Esophagus muscularis mucosa (tissue), 4 donors: Measurements from ENCODE around the gene TBC1D24. TPM values are rescaled to one million over a fixed set of nuclear protein-coding genes. Genes with fewer than 3 reads are reported as not detected.
"Not testable (repeated sequence)": the region's sequence is repeated elsewhere in the genome, so short reads cannot be mapped to it uniquely, and the experiment has no call there.

Experiments
- DNase-seq: peaks from one replicate; pipeline ENCODE4 v3.0.0-alpha.2; 2017; ENCODE audit errors: extremely low spot score
- H3K27ac ChIP-seq, 4 donors: fragments of 200-600 bp; sonication (generic); replicated peaks in 1 of 4; 1 replicate in 3 of 4; 2 replicates in 1 of 4; pipeline ENCODE4 v1.5.1; 2016 to 2019; ENCODE audit warnings: mild to moderate bottlenecking in 1 of 4
- H3K27me3 ChIP-seq, 4 donors: fragments of 200-600 bp; sonication (generic); one replicate each; pipeline versions ENCODE4 v1.5.1 to v1.6.0; 2016 to 2019
- H3K36me3 ChIP-seq, 4 donors: fragments of 200-600 bp; sonication (generic); one replicate each; pipeline ENCODE4 v1.5.1; 2016 to 2019
- H3K4me1 ChIP-seq, 4 donors: fragments of 200-600 bp; sonication (generic); one replicate each; pipeline ENCODE4 v1.5.1; 2016 to 2019
- H3K4me3 ChIP-seq, 4 donors: fragments of 200-600 bp; sonication (generic); 1 replicate in 2 of 4; 2 replicates in 2 of 4; pipeline ENCODE4 v1.5.1; 2016 to 2019; ENCODE audit warnings: mild to moderate bottlenecking in 4 of 4, moderate library complexity in 1 of 4
- H3K9me3 ChIP-seq, 4 donors: fragments of 200-600 bp; sonication (generic); 1 replicate in 3 of 4; 2 replicates in 1 of 4; pipeline ENCODE4 v1.5.1; 2016 to 2019
- CTCF ChIP-seq, 3 experiments: fragments of 200-600 bp in 2 of 3; fragments of 450-650 bp in 1 of 3; sonication (generic) in 2 of 3; IDR thresholded peaks; one replicate each; pipeline ENCODE4 v1.5.1; 2017 to 2019; ENCODE audit warnings: antibody characterized with exemption in 3 of 3, mild to moderate bottlenecking in 2 of 3, moderate library complexity in 1 of 3
- EP300 ChIP-seq: sonication (generic); formaldehyde crosslinking; IDR thresholded peaks from one replicate; pipeline ENCODE4 v1.6.1; 2017; ENCODE audit warnings: antibody characterized with exemption
- POLR2A ChIP-seq: fragments of 450-650 bp; IDR thresholded peaks from one replicate; pipeline ENCODE4 v1.6.1; 2017; ENCODE audit warnings: antibody characterized with exemption, moderate library complexity, mild to moderate bottlenecking, low read depth
- POLR2AphosphoS5 ChIP-seq, 2 donors: sonication (generic); formaldehyde crosslinking; IDR thresholded peaks; one replicate each; pipeline ENCODE4 v1.6.1; 2017; ENCODE audit warnings: antibody characterized with exemption in 2 of 2
- WGBS: methylation state at CpG from one replicate; pipeline ENCODE4 v1.1.5; 2018; 5-methylcytosine and 5-hydroxymethylcytosine counted together
- intact Hi-C: fragments of 100-400 bp; cut with DNase I; formaldehyde crosslinking; loops from one replicate; pipeline ENCODE4 v1.15.1; 2023
- total RNA-seq, 4 donors: library from RNA; depleted of rRNA; stranded (reverse); fragments of >200 nt; gene quantifications; one replicate each; pipeline versions ENCODE4 v1.1.0 to v1.2.1, GENCODE V29; 2016

The TBC1D24 gene
- total RNA-seq, 4 donors from 2014 or later: 7.0 to 14.1 (median 11.5) TPM

- H3K4me3 ChIP-seq: no peak overlapping the region
- H3K27ac ChIP-seq: no peak overlapping the region
- WGBS: 94% methylated on average over 3 of the region's 3 CpGs
- TF ChIP-seq POLR2AphosphoS5 (IDR thresholded peaks at IDR 0.05) (no peak), CTCF (IDR thresholded peaks at IDR 0.05) (no peak), EP300 (no peak), POLR2A (no peak)
- intact Hi-C loops: no loop called here
- DNase-seq: no peak
- peaks cover under 1 to 19% (median 7%) of the 10 kb centered on the region in 4 donors for H3K27me3 ChIP-seq
- H3K36me3 ChIP-seq: peaks cover 0 to 4% (median 0%) of the 10 kb centered on the region in 4 donors
- H3K4me1 ChIP-seq: peaks cover 21 to 45% (median 34%) of the 10 kb centered on the region in 4 donors
- H3K9me3 ChIP-seq: no peaks in the 10 kb centered on the region
These were observed 1.8 kb downstream of the TBC1D24 start for GRCh38 chr16:2476741-2477140.

GRCh38 chr16:2477327-2477726, 2.4 kb downstream of the TBC1D24 start:
- DNase-seq: no peak
- no peaks in the 10 kb centered on the region for H3K9me3 ChIP-seq
- H3K4me1 ChIP-seq: peaks cover 16 to 44% (median 33%) of the 10 kb centered on the region in 4 donors
- H3K27me3 ChIP-seq: peaks cover 0 to 13% (median 3%) of the 10 kb centered on the region in 4 donors
- H3K4me3 ChIP-seq: no peak overlapping the region
- intact Hi-C loops: no loop called here
- H3K36me3 ChIP-seq: peaks cover 0 to 4% (median 0%) of the 10 kb centered on the region in 4 donors
- 95% methylated on average over 3 of the region's 3 CpGs for WGBS
- H3K27ac ChIP-seq: no peak overlapping the region
- TF ChIP-seq CTCF (IDR thresholded peaks at IDR 0.05): no peak
- TF ChIP-seq POLR2A: no peak
- no peak for TF ChIP-seq EP300
- TF ChIP-seq POLR2AphosphoS5 (IDR thresholded peaks at IDR 0.05): no peak

- TF ChIP-seq EP300 (no peak), POLR2AphosphoS5 (IDR thresholded peaks at IDR 0.05) (no peak), POLR2A (no peak), CTCF (IDR thresholded peaks at IDR 0.05) (no peak)
- Histone ChIP-seq H3K4me1 (peaks cover 24 to 44% (median 37%) of the 10 kb centered on the region in 4 donors), H3K9me3 (no peaks in the 10 kb centered on the region), H3K36me3 (peaks cover 0 to 4% (median 0%) of the 10 kb centered on the region in 4 donors), H3K4me3 (no peak overlapping the region), H3K27ac (no peak overlapping the region), H3K27me3 (peaks cover 0 to 4% (median 0%) of the 10 kb centered on the region in 4 donors)
- intact Hi-C loops: no loop called here
- no peak for DNase-seq
- 79% methylated on average over 8 of the region's 8 CpGs for WGBS
These were observed 3.4 kb downstream of the TBC1D24 start for GRCh38 chr16:2478279-2478678.

- H3K9me3 ChIP-seq, intact Hi-C loops, H3K4me3 ChIP-seq, DNase-seq, H3K27ac ChIP-seq, H3K27me3 ChIP-seq, H3K36me3 ChIP-seq: not testable (repeated sequence)
- H3K4me1 ChIP-seq: peaks cover 20 to 46% (median 38%) of the 10 kb centered on the region in 4 donors
- 93% methylated on average over 10 of the region's 10 CpGs for WGBS
These were observed 5.1 kb downstream of the TBC1D24 start for GRCh38 chr16:2479996-2480395.

GRCh38 chr16:2480948-2481347, 6.0 kb downstream of the TBC1D24 start:
- intact Hi-C loops: no loop called here
- WGBS: 91% methylated on average over 8 of the region's 12 CpGs
- peaks cover 0 to 4% (median 2%) of the 10 kb centered on the region in 4 donors for H3K36me3 ChIP-seq
- H3K4me3 ChIP-seq: no peak overlapping the region
- no peak overlapping the region for H3K27ac ChIP-seq
- H3K27me3 ChIP-seq: no peaks in the 10 kb centered on the region
- no peak for DNase-seq
- H3K9me3 ChIP-seq: no peaks in the 10 kb centered on the region
- TF ChIP-seq EP300 (no peak), POLR2A (no peak), POLR2AphosphoS5 (IDR thresholded peaks at IDR 0.05) (no peak), CTCF (IDR thresholded peaks at IDR 0.05) (no peak)
- H3K4me1 ChIP-seq: peaks cover 17 to 45% (median 33%) of the 10 kb centered on the region in 4 donors
